K562 (cell line): ENCODE measurements around the gene ADIG. TPM values are rescaled to one million over a fixed set of nuclear protein-coding genes. Genes with fewer than 3 reads are reported as not detected.

Source experiments
- ATAC-seq: fragments of 200-7000 bp; cut with Tn5 transposase; 3 replicates; pipeline ENCODE4 v1.9.1; 2020; ENCODE audit warnings: moderate library complexity
- BruUV-seq: library from RNA; stranded (reverse); fragments of 400-500 nt; replicated peaks from 2 replicates; lab custom pipeline; 2021; lab: Mats Ljungman, UMichigan
- CTCF ChIA-PET: fragments of 300-600 bp; formaldehyde crosslinking; extraction: SDS; loops from one replicate; lab custom pipeline; 2021; ENCODE audit warnings: low intra/inter-chr PET ratio; lab: Yijun Ruan, JAX
- POLR2A ChIA-PET: fragments of 300-600, 350-650 bp; sonication (Branson Sonifier 250); formaldehyde crosslinking; extraction: SDS; loops from one replicate; lab custom pipeline; 2021; ENCODE audit warnings: antibody characterized with exemption, inconsistent platforms; lab: Yijun Ruan, JAX
- DNase-seq, 4 experiments: peaks; one replicate each; pipeline versions ENCODE4 v3.0.0 to v3.0.0-alpha.2; 2011 to 2018; ENCODE audit warnings: low spot score in 3 of 4, mixed read lengths in 3 of 4; ENCODE audit errors: extremely low read depth in 1 of 4
- FAIRE-seq: peaks from 2 replicates; lab custom pipeline; 2011; peaks lifted over from hg19 to GRCh38; lab: Jason Lieb, UNC
- H2AFZ ChIP-seq: 2 replicates; pipeline ENCODE4 v1.6.0; 2011; ENCODE audit warnings: low read depth, low read length, control low read depth, inconsistent platforms
- H3K27ac ChIP-seq: fragments of 200-600 bp; 3 replicates; pipeline ENCODE4 v1.8.0; 2011; ENCODE audit warnings: low read depth, mild to moderate bottlenecking, control low read depth, inconsistent platforms, low read length, moderate library complexity, mixed read lengths; ENCODE audit errors: extremely low read depth
- H3K27me3 ChIP-seq, 2 experiments: fragments of 300-600 bp in 1 of 2; 2 replicates in 1 of 2; 3 replicates in 1 of 2; pipeline versions ENCODE4 v1.6.0 to v1.8.0; 2011; ENCODE audit warnings: inconsistent platforms in 2 of 2, low read length in 2 of 2, mild to moderate bottlenecking in 1 of 2, mixed read lengths in 1 of 2, moderate library complexity in 1 of 2; ENCODE audit not compliant: control insufficient read depth in 2 of 2, insufficient read depth in 2 of 2
- H3K36me3 ChIP-seq: fragments of 300-600 bp; 3 replicates; pipeline ENCODE4 v1.8.0; 2011; ENCODE audit warnings: mild to moderate bottlenecking, low read length, inconsistent platforms; ENCODE audit not compliant: control insufficient read depth, insufficient read depth
- H3K4me1 ChIP-seq, 2 experiments: fragments of 200-600 bp in 1 of 2; replicated peaks in 1 of 2; 2 replicates in 1 of 2; 3 replicates in 1 of 2; pipeline versions ENCODE4 v1.5.1 to v1.8.0; 2011; ENCODE audit warnings: inconsistent platforms in 2 of 2, low read length in 2 of 2, mild to moderate bottlenecking in 1 of 2, mixed read lengths in 1 of 2, moderate library complexity in 1 of 2; ENCODE audit not compliant: control insufficient read depth in 2 of 2, insufficient read depth in 2 of 2
- H3K4me2 ChIP-seq: 2 replicates; pipeline ENCODE4 v1.6.1; 2011; ENCODE audit warnings: low read length, control low read depth, inconsistent platforms, mixed read lengths; ENCODE audit not compliant: insufficient read depth
- H3K4me3 ChIP-seq: fragments of 200-600 bp; sonication (generic), shearing (Covaris generic); 2 replicates; pipeline ENCODE4 v1.5.1; 2016; ENCODE audit warnings: control low read depth, inconsistent platforms
- H3K79me2 ChIP-seq: fragments of 200-600 bp; 3 replicates; pipeline ENCODE4 v1.8.0; 2011; ENCODE audit warnings: low read length, inconsistent platforms; ENCODE audit not compliant: control insufficient read depth, insufficient read depth
- H3K9ac ChIP-seq, 2 experiments: 2 replicates each; pipeline versions ENCODE4 v1.6.0 to v1.6.1; 2011; ENCODE audit warnings: low read depth in 2 of 2, low read length in 2 of 2, control low read depth in 1 of 2, inconsistent platforms in 1 of 2, mild to moderate bottlenecking in 1 of 2, mixed read lengths in 1 of 2; ENCODE audit not compliant: insufficient read depth in 1 of 2
- H3K9me1 ChIP-seq: one replicate; pipeline ENCODE4 v1.6.0; 2011; ENCODE audit warnings: inconsistent platforms, mild to moderate bottlenecking, low read length, moderate library complexity; ENCODE audit not compliant: control insufficient read depth, insufficient read depth
- H3K9me3 ChIP-seq: replicated peaks from 2 replicates; pipeline ENCODE4 v1.5.1; 2011; ENCODE audit warnings: low read depth, low read length, inconsistent platforms; ENCODE audit not compliant: control insufficient read depth, insufficient read depth
- H4K20me1 ChIP-seq: replicated peaks from 2 replicates; pipeline ENCODE4 v1.6.1; 2011; ENCODE audit warnings: low read length, inconsistent platforms, mixed read lengths; ENCODE audit not compliant: control insufficient read depth, insufficient read depth
- ATF4 ChIP-seq: fragments of 450-650 bp; formaldehyde crosslinking; IDR thresholded peaks from 2 replicates; pipeline ENCODE4 v1.4.0; 2022; ENCODE audit warnings: mild to moderate bottlenecking, moderate library complexity
- CREM ChIP-seq: IDR thresholded peaks from 2 replicates; pipeline ENCODE4 v1.6.1; 2014; ENCODE audit warnings: antibody characterized with exemption, low read depth
- E2F4 ChIP-seq: sonication (generic); formaldehyde crosslinking; IDR thresholded peaks from 2 replicates; pipeline ENCODE4 v1.8.0; 2022; ENCODE audit warnings: mild to moderate bottlenecking, low read depth, missing genetic modification reagents
- ELK3 ChIP-seq: fragments of 450-650 bp; formaldehyde crosslinking; IDR thresholded peaks from 2 replicates; pipeline ENCODE4 v1.4.0; 2020; ENCODE audit warnings: mild to moderate bottlenecking
- HMGXB4 ChIP-seq: sonication (generic); formaldehyde crosslinking; IDR thresholded peaks from 2 replicates; pipeline ENCODE4 v1.8.1; 2023; ENCODE audit warnings: mild to moderate bottlenecking, missing genetic modification reagents
- HOMEZ ChIP-seq: fragments of 250-450 bp; sonication (Bioruptor Pico); IDR thresholded peaks from 2 replicates; pipeline ENCODE4 v1.4.0; 2020; ENCODE audit warnings: mild to moderate bottlenecking, moderate library complexity
- NBN ChIP-seq: fragments of 450-650 bp; IDR thresholded peaks from 2 replicates; pipeline ENCODE4 v1.6.1; 2016; ENCODE audit warnings: low read depth, mild to moderate bottlenecking
- SREBF1 ChIP-seq: fragments of 150-350 bp; IDR thresholded peaks from 2 replicates; pipeline ENCODE4 v1.6.1; 2014; ENCODE audit warnings: antibody characterized with exemption, low read depth, low read length, borderline replicate concordance
- ZNF280A ChIP-seq: fragments of 450-650 bp; IDR thresholded peaks from 2 replicates; pipeline ENCODE4 v1.6.1; 2018; ENCODE audit warnings: mild to moderate bottlenecking, low read depth; ENCODE audit not compliant: partially characterized antibody
- ZNF561 ChIP-seq: fragments of 450-650 bp; formaldehyde crosslinking; conservative IDR thresholded peaks from 2 replicates; pipeline ENCODE4 v1.4.0; 2020; ENCODE audit warnings: mild to moderate bottlenecking, moderate library complexity
- WGBS: fragments of 100-300 bp; shearing (Covaris generic); methylation state at CpG from one replicate; pipeline ENCODE4 v1.1.6; 2016; ENCODE audit warnings: low coverage, mixed read lengths; ENCODE audit not compliant: insufficient coverage; ENCODE audit errors: missing lambda C conversion rate; 5-methylcytosine and 5-hydroxymethylcytosine counted together
- in situ Hi-C: fragments of 300-500 bp; cut with MboI; formaldehyde crosslinking; loops from 4 replicates; pipeline ENCODE4 v1.15.0; 2018; ENCODE audit warnings: inconsistent platforms, mixed read lengths
- intact Hi-C: fragments of 100-400 bp; cut with micrococcal nuclease; formaldehyde crosslinking; loops from 2 replicates; pipeline ENCODE4 v1.14.2; 2022
- polyA plus RNA-seq, 8 experiments: library from polyadenylated mRNA; depleted of rRNA in 4 of 8; stranded (reverse) in 5 of 8; unstranded in 3 of 8; fragments of >200 nt; fragmentation: Nextera tagmentation in 2 of 8; fragmentation: Illumina TruSeq in 1 of 8; extraction: Ambion mirVana in 2 of 8; extraction: Trizol in 1 of 8; gene quantifications; 2 replicates each; pipeline versions ENCODE4 v1.2.1 to v1.2.3, GENCODE V29; 2011 to 2014; ENCODE audit warnings: inconsistent platforms in 1 of 8, missing spikeins in 1 of 8
- total RNA-seq, 7 experiments: library from RNA; depleted of rRNA in 6 of 7; stranded (reverse); fragments of >200 nt in 6 of 7; fragmentation: Illumina TruSeq in 2 of 7; extraction: Trizol in 2 of 7; gene quantifications; 2 replicates each; pipeline versions ENCODE4 v1.2.1 to v1.2.3, GENCODE V29; 2011 to 2021; ENCODE audit warnings: low replicate concordance in 1 of 7

The ADIG gene
- total and polyA plus RNA-seq, 9 of the 15 experiments (the other 6 are each of a cell fraction or from before 2014, with no cell fraction given), result not detected

GRCh38 chr20:38557174-38557573 is 23.8 kb upstream of the ADIG start (continued):
- TF ChIP-seq HMGXB4 (CRISPR knock-in tag) (no peak), ELK3 (CRISPR knock-in tag) (no peak), E2F4 (CRISPR knock-in tag) (no peak), CREM (no peak)

- H3K9me3 ChIP-seq, result no peaks in the 10 kb centered on the region
- no peak overlapping the region for H3K27ac ChIP-seq
- no peaks in the 10 kb centered on the region for H3K79me2 ChIP-seq
- DNase-seq (no peak), FAIRE-seq (peak; percentile 44), ATAC-seq (no peak)
- no TSS peak for BruUV-seq
- 93% methylated on average over 3 of the region's 3 CpGs for WGBS
- no peak overlapping the region for H3K4me3 ChIP-seq
- no peak overlapping the region for H2AFZ ChIP-seq
- in situ Hi-C loops, result no loop called here
- H3K4me1 ChIP-seq, result peaks cover 10% of the 10 kb centered on the region in 2 experiments; a peak in 4 of 5 replicates
- no peaks in the 10 kb centered on the region for H3K9me1 ChIP-seq
- ChIA-PET CTCF (no interaction called here), POLR2A (interaction anchor here (0.6 kb wide), 1 partner anchor 22 kb away, joined by 3 read pairs; no protein-coding TSS in a partner anchor)
- H3K9ac ChIP-seq, result no peak overlapping the region
- H4K20me1 ChIP-seq, result no peaks in the 10 kb centered on the region
- peaks cover 63% of the 10 kb centered on the region for H3K36me3 ChIP-seq
- H3K27me3 ChIP-seq, result no peaks in the 10 kb centered on the region
- H3K4me2 ChIP-seq, result no peak overlapping the region
- intact Hi-C loops, result no loop called here
- TF ChIP-seq ZNF561 (CRISPR knock-in tag) (no peak), ZNF280A (no peak), ATF4 (CRISPR knock-in tag) (no peak), NBN (no peak), SREBF1 (no peak), HOMEZ (CRISPR knock-in tag) (no peak)
Observed at GRCh38 chr20:38558596-38559360, 22.2 kb upstream of the ADIG start.
